ENCODE data around the gene AGO4.
"Not testable (repeated sequence)": the region's sequence is repeated elsewhere in the genome, so short reads cannot be mapped to it uniquely, and the experiment has no call there.

The AGO4 gene

GRCh38 chr1:35810096-35810881 lies 2.5 kb downstream of the AGO4 start:
- no peak for DNase-seq (ENCODE audit: low spot score)

- DNase-seq (ENCODE audit: low spot score): not testable (repeated sequence)
Measured at GRCh38 chr1:35812754-35813153, 4.9 kb downstream of the AGO4 start.

- DNase-seq (ENCODE audit: low spot score): no peak
Measured at GRCh38 chr1:35825255-35825654, 17.4 kb downstream of the AGO4 start.

GRCh38 chr1:35832276-35832905 lies 24.6 kb downstream of the AGO4 start:
- no peak for DNase-seq (ENCODE audit: low spot score)

GRCh38 chr1:35833395-35833794 lies 25.6 kb downstream of the AGO4 start:
- DNase-seq (ENCODE audit: low spot score): no peak

- DNase-seq (ENCODE audit: low spot score): no peak
Measured at GRCh38 chr1:35834218-35834617, 26.4 kb downstream of the AGO4 start.

GRCh38 chr1:35835398-35835797 lies 27.6 kb downstream of the AGO4 start:
- no peak for DNase-seq (ENCODE audit: low spot score)

- no peak for DNase-seq (ENCODE audit: low spot score)
Measured at GRCh38 chr1:35836734-35837133, 28.9 kb downstream of the AGO4 start.

- no peak for DNase-seq (ENCODE audit: low spot score)
Measured at GRCh38 chr1:35838693-35839245, 31.0 kb downstream of the AGO4 start.

GRCh38 chr1:35844826-35845225 lies 37.0 kb downstream of the AGO4 start:
- no peak for DNase-seq (ENCODE audit: low spot score)

GRCh38 chr1:35845766-35846165 lies 38.0 kb downstream of the AGO4 start:
- no peak for DNase-seq (ENCODE audit: low spot score)

GRCh38 chr1:35847935-35848565 lies 40.2 kb downstream of the AGO4 start:
- DNase-seq (ENCODE audit: low spot score): no peak

GRCh38 chr1:35850051-35850450 lies 42.2 kb downstream of the AGO4 start:
- DNase-seq (ENCODE audit: low spot score): no peak

GRCh38 chr1:35850716-35851115 lies 42.9 kb downstream of the AGO4 start:
- no peak for DNase-seq (ENCODE audit: low spot score)

GRCh38 chr1:35851132-35851869 lies 43.5 kb downstream of the AGO4 start:
- no peak for DNase-seq (ENCODE audit: low spot score)

GRCh38 chr1:35852241-35852640 lies 44.4 kb downstream of the AGO4 start:
- DNase-seq (ENCODE audit: low spot score): no peak

- DNase-seq (ENCODE audit: low spot score): no peak
Measured at GRCh38 chr1:35854989-35855700, 47.3 kb downstream of the AGO4 start.

- DNase-seq (ENCODE audit: low spot score): no peak
Measured at GRCh38 chr1:35856964-35857363, 49.1 kb downstream of the AGO4 start.

- DNase-seq (ENCODE audit: low spot score): no peak
Measured at GRCh38 chr1:35857830-35858229, 50.0 kb downstream of the AGO4 start.

- DNase-seq (ENCODE audit: low spot score): no peak
Measured at GRCh38 chr1:35860696-35861095, 52.9 kb downstream of the AGO4 start.

GRCh38 chr1:35863136-35863535 lies 55.3 kb downstream of the AGO4 start:
- no peak for DNase-seq (ENCODE audit: low spot score)

Measured in LoVo (cell line).